GM04504 (cell line): Measurements from ENCODE around the gene FAM234B.

Experiments used
- DNase-seq: peaks from one replicate; pipeline ENCODE4 v3.0.0-alpha.2; 2012; ENCODE audit warnings: low read depth

The FAM234B gene

GRCh38 chr12:13117029-13117428, 72.8 kb downstream of the FAM234B start:
- no peak for DNase-seq

- DNase-seq, result no peak
These were observed 75.6 kb downstream of the FAM234B start for GRCh38 chr12:13119826-13120225.

GRCh38 chr12:13120413-13120812, 76.2 kb downstream of the FAM234B start:
- no peak for DNase-seq

GRCh38 chr12:13121568-13121967, 77.4 kb downstream of the FAM234B start:
- DNase-seq, result no peak

- DNase-seq, result no peak
These were observed 80.7 kb downstream of the FAM234B start for GRCh38 chr12:13124656-13125505.

GRCh38 chr12:13125996-13126395, 81.8 kb downstream of the FAM234B start:
- DNase-seq, result no peak

- no peak for DNase-seq
These were observed 82.3 kb downstream of the FAM234B start for GRCh38 chr12:13126494-13126893.

- DNase-seq, result no peak
These were observed 83.3 kb downstream of the FAM234B start for GRCh38 chr12:13127444-13127843.

GRCh38 chr12:13128291-13128965, 84.2 kb downstream of the FAM234B start:
- peak; percentile 53 for DNase-seq

GRCh38 chr12:13130981-13131380, 86.8 kb downstream of the FAM234B start:
- no peak for DNase-seq
